ENCODE results near the gene PRDM16. TPM values are rescaled to one million over a fixed set of nuclear protein-coding genes. Genes with fewer than 3 reads are reported as not detected.

Gene PRDM16
- total and polyA plus RNA-seq, 2 donors (not counting 1 experiment from before 2014, with no cell fraction given): 0.03 to 0.12 TPM

- Histone ChIP-seq H3K79me2 (ENCODE audit: control insufficient read depth, insufficient read depth, low read length) (no peaks in the 10 kb centered on the region), H3K9me3 (ENCODE audit: control extremely low read depth in 1 of 3, control insufficient read depth in 2 of 3, insufficient read depth in 1 of 3, low read length in 2 of 3) (peaks cover 0 to 6% (median 0%) of the 10 kb centered on the region in 3 donors), H4K20me1 (ENCODE audit: control insufficient read depth, insufficient read depth, low read length, poor library complexity, severe bottlenecking) (no peaks in the 10 kb centered on the region), H3K9ac (ENCODE audit: low read length) (no peak overlapping the region), H3K36me3 (replicated peaks in 1 of 2; ENCODE audit: control extremely low read depth in 1 of 2, control insufficient read depth in 1 of 2, extremely low read depth in 1 of 2, insufficient read depth in 2 of 2, low read length in 1 of 2) (no peaks in the 10 kb centered on the region), H3K4me2 (replicated peaks; ENCODE audit: low read depth, low read length, poor library complexity, severe bottlenecking) (no peak overlapping the region), H2AFZ (ENCODE audit: insufficient read depth, low read depth, low read length, poor library complexity, severe bottlenecking) (no peak overlapping the region), H3K27me3 (replicated peaks in 1 of 4; ENCODE audit: control extremely low read depth in 1 of 4, control insufficient read depth in 3 of 4, insufficient read depth in 4 of 4, low read length in 3 of 4) (no peaks in the 10 kb centered on the region), H3K27ac (ENCODE audit: low read length in 2 of 2) (no peak overlapping the region), H3K4me3 (ENCODE audit: control extremely low read depth in 1 of 5, extremely low read depth in 1 of 5, insufficient read depth in 1 of 5, low read depth in 2 of 5, low read length in 4 of 5) (no peak overlapping the region), H3K4me1 (ENCODE audit: control insufficient read depth in 2 of 2, insufficient read depth in 2 of 2, low read length in 2 of 2) (no peaks in the 10 kb centered on the region)
- H3K27me3 Mint-ChIP-seq: peaks cover 4% of the 10 kb centered on the region
- intact Hi-C loops (cut with micrococcal nuclease): no loop called here
- TF ChIP-seq, protein P1, sequence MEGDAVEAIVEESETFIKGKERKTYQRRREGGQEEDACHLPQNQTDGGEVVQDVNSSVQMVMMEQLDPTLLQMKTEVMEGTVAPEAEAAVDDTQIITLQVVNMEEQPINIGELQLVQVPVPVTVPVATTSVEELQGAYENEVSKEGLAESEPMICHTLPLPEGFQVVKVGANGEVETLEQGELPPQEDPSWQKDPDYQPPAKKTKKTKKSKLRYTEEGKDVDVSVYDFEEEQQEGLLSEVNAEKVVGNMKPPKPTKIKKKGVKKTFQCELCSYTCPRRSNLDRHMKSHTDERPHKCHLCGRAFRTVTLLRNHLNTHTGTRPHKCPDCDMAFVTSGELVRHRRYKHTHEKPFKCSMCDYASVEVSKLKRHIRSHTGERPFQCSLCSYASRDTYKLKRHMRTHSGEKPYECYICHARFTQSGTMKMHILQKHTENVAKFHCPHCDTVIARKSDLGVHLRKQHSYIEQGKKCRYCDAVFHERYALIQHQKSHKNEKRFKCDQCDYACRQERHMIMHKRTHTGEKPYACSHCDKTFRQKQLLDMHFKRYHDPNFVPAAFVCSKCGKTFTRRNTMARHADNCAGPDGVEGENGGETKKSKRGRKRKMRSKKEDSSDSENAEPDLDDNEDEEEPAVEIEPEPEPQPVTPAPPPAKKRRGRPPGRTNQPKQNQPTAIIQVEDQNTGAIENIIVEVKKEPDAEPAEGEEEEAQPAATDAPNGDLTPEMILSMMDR (IDR thresholded peaks at IDR 0.05): no peak
- TF ChIP-seq EZH2 (IDR thresholded peaks at IDR 0.05; ENCODE audit: borderline replicate concordance, insufficient read depth, low read depth, low read length, poor library complexity, severe bottlenecking): no peak
- H3K9me3 Mint-ChIP-seq (ENCODE audit: insufficient read depth): no peaks in the 10 kb centered on the region
- H3K4me3 Mint-ChIP-seq: no peak overlapping the region
- no peaks in the 10 kb centered on the region for H3K4me1 Mint-ChIP-seq
- WGBS (ENCODE audit: insufficient coverage): 90% methylated on average over 7 of the region's 12 CpGs
- no peak for DNase-seq
- no peak overlapping the region for H3K27ac Mint-ChIP-seq
- no peak for ATAC-seq (ENCODE audit: low read depth)
- ChIA-PET POLR2A (no interaction called here), CTCF (no interaction called here)
Measured at GRCh38 chr1:3369446-3370076, 300.6 kb downstream of the PRDM16 start.

- WGBS (ENCODE audit: insufficient coverage): 91% methylated on average over 4 of the region's 4 CpGs
- Mint-ChIP-seq H3K4me1 (no peaks in the 10 kb centered on the region), H3K9me3 (ENCODE audit: insufficient read depth) (no peaks in the 10 kb centered on the region), H3K27me3 (peaks cover 4% of the 10 kb centered on the region), H3K27ac (no peak overlapping the region), H3K4me3 (no peak overlapping the region)
- Histone ChIP-seq H3K4me1 (ENCODE audit: control insufficient read depth in 2 of 2, insufficient read depth in 2 of 2, low read length in 2 of 2) (no peaks in the 10 kb centered on the region), H3K4me3 (ENCODE audit: control extremely low read depth in 1 of 5, extremely low read depth in 1 of 5, insufficient read depth in 1 of 5, low read depth in 2 of 5, low read length in 4 of 5) (no peak overlapping the region), H3K36me3 (replicated peaks in 1 of 2; ENCODE audit: control extremely low read depth in 1 of 2, control insufficient read depth in 1 of 2, extremely low read depth in 1 of 2, insufficient read depth in 2 of 2, low read length in 1 of 2) (no peaks in the 10 kb centered on the region), H3K27ac (ENCODE audit: low read length in 2 of 2) (no peak overlapping the region), H3K4me2 (replicated peaks; ENCODE audit: low read depth, low read length, poor library complexity, severe bottlenecking) (no peak overlapping the region), H3K27me3 (replicated peaks in 1 of 4; ENCODE audit: control extremely low read depth in 1 of 4, control insufficient read depth in 3 of 4, insufficient read depth in 4 of 4, low read length in 3 of 4) (no peaks in the 10 kb centered on the region), H2AFZ (ENCODE audit: insufficient read depth, low read depth, low read length, poor library complexity, severe bottlenecking) (no peak overlapping the region), H3K9ac (ENCODE audit: low read length) (no peak overlapping the region), H4K20me1 (ENCODE audit: control insufficient read depth, insufficient read depth, low read length, poor library complexity, severe bottlenecking) (no peaks in the 10 kb centered on the region), H3K9me3 (ENCODE audit: control extremely low read depth in 1 of 3, control insufficient read depth in 2 of 3, insufficient read depth in 1 of 3, low read length in 2 of 3) (peaks cover 0 to 6% (median 0%) of the 10 kb centered on the region in 3 donors), H3K79me2 (ENCODE audit: control insufficient read depth, insufficient read depth, low read length) (no peaks in the 10 kb centered on the region)
- ChIA-PET CTCF (no interaction called here), POLR2A (no interaction called here)
- DNase-seq (no peak), ATAC-seq (ENCODE audit: low read depth) (no peak)
- no peak for TF ChIP-seq EZH2 (IDR thresholded peaks at IDR 0.05; ENCODE audit: borderline replicate concordance, insufficient read depth, low read depth, low read length, poor library complexity, severe bottlenecking)
- TF ChIP-seq, protein P1 (IDR thresholded peaks at IDR 0.05): no peak
- intact Hi-C loops (cut with micrococcal nuclease): no loop called here
Measured at GRCh38 chr1:3370856-3371703, 302.1 kb downstream of the PRDM16 start.
